Upper lobe of right lung (tissue), 1 donor: Measurements from ENCODE around the gene HASPIN. TPM values are rescaled to one million over a fixed set of nuclear protein-coding genes. Genes with fewer than 3 reads are reported as not detected.

Experiments used
- ATAC-seq: fragments of 200-7000 bp; cut with Tn5 transposase; one replicate; pipeline ENCODE4 v1.9.1; 2020; ENCODE audit warnings: mild to moderate bottlenecking, moderate library complexity
- DNase-seq: peaks from one replicate; pipeline ENCODE4 v3.0.0-alpha.2; 2020
- H3K27ac ChIP-seq: fragments of 200-600 bp; one replicate; pipeline ENCODE4 v1.8.0; 2022
- H3K27me3 ChIP-seq: fragments of 200-600 bp; one replicate; pipeline ENCODE4 v1.8.0; 2022; ENCODE audit warnings: mild to moderate bottlenecking
- H3K36me3 ChIP-seq: fragments of 200-600 bp; one replicate; pipeline ENCODE4 v1.8.0; 2022
- H3K4me1 ChIP-seq: fragments of 200-600 bp; one replicate; pipeline ENCODE4 v1.8.0; 2022
- H3K4me3 ChIP-seq: fragments of 200-600 bp; one replicate; pipeline ENCODE4 v1.8.0; 2022; ENCODE audit warnings: mild to moderate bottlenecking
- H3K9me3 ChIP-seq: fragments of 200-600 bp; one replicate; pipeline ENCODE4 v1.8.0; 2022
- intact Hi-C: fragments of 100-400 bp; cut with DNase I; formaldehyde crosslinking; loops from one replicate; pipeline ENCODE4 v1.11.0; 2022
- total RNA-seq: library from RNA; stranded (reverse); fragmentation: NEBNext Ultra II Directional; extraction: Animal tissue kit (Norgen Biotek cat#: 25700); gene quantifications from one replicate; pipeline ENCODE4 v1.2.1, GENCODE V29; 2021
- TF ChIP-seq, protein P1 (sequence below): fragments of 200-600 bp; IDR thresholded peaks from one replicate; pipeline ENCODE4 v1.8.0; 2022; ENCODE audit warnings: antibody characterized with exemption
- donor health status: DM: no; HTN: yes; CAD: no; lungs with severe emphysema.

HASPIN gene
- total RNA-seq, 1 donor from 2014 or later: 0.41 TPM

- ATAC-seq (no peak), DNase-seq (no peak)
- H3K4me3 ChIP-seq: no peak overlapping the region
- no peaks in the 10 kb centered on the region for H3K4me1 ChIP-seq
- TF ChIP-seq, protein P1, sequence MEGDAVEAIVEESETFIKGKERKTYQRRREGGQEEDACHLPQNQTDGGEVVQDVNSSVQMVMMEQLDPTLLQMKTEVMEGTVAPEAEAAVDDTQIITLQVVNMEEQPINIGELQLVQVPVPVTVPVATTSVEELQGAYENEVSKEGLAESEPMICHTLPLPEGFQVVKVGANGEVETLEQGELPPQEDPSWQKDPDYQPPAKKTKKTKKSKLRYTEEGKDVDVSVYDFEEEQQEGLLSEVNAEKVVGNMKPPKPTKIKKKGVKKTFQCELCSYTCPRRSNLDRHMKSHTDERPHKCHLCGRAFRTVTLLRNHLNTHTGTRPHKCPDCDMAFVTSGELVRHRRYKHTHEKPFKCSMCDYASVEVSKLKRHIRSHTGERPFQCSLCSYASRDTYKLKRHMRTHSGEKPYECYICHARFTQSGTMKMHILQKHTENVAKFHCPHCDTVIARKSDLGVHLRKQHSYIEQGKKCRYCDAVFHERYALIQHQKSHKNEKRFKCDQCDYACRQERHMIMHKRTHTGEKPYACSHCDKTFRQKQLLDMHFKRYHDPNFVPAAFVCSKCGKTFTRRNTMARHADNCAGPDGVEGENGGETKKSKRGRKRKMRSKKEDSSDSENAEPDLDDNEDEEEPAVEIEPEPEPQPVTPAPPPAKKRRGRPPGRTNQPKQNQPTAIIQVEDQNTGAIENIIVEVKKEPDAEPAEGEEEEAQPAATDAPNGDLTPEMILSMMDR: no peak
- no peaks in the 10 kb centered on the region for H3K27me3 ChIP-seq
- H3K9me3 ChIP-seq: no peaks in the 10 kb centered on the region
- intact Hi-C loops: no loop called here
- no peak overlapping the region for H3K27ac ChIP-seq
- no peaks in the 10 kb centered on the region for H3K36me3 ChIP-seq
These were observed 29.9 kb downstream of the HASPIN start for GRCh38 chr17:3753624-3754023.

DNA sequence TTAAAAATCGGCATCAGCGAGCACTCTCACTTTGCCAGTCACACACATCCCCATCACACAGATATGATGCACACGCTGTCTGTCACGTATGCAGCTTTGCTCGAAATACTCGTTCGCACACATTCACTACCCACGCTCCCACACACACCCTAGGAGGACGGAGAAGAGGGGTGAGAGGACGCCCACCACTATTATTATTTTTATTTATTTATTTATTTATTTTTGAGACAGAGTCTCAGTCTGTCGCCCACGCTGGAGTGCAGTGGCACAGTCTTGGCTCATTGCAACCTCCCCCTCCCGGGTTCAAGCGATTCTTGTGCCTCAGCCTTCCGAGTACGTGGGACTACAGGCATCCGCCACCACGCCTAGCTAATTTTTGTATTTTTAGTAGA lies 30.4 kb downstream of the HASPIN start:
- TF ChIP-seq, protein P1: no peak
- no peak overlapping the region for H3K4me3 ChIP-seq
- DNase-seq: no peak
- H3K27ac ChIP-seq: no peak overlapping the region
- intact Hi-C loops: no loop called here
- H3K9me3 ChIP-seq: no peaks in the 10 kb centered on the region
- no peak for ATAC-seq
- no peaks in the 10 kb centered on the region for H3K4me1 ChIP-seq
- no peaks in the 10 kb centered on the region for H3K27me3 ChIP-seq
- no peaks in the 10 kb centered on the region for H3K36me3 ChIP-seq

GRCh38 chr17:3754458-3755334 lies 31.0 kb downstream of the HASPIN start:
- ATAC-seq (peak; percentile 95), DNase-seq (peak; percentile 95)
- intact Hi-C loops: no loop called here
- no peaks in the 10 kb centered on the region for H3K9me3 ChIP-seq
- peak overlapping the region; percentile 59 for H3K27ac ChIP-seq
- H3K27me3 ChIP-seq: no peaks in the 10 kb centered on the region
- H3K4me3 ChIP-seq: peak overlapping the region; percentile 39
- TF ChIP-seq, protein P1: no peak
- no peaks in the 10 kb centered on the region for H3K36me3 ChIP-seq
- no peaks in the 10 kb centered on the region for H3K4me1 ChIP-seq

DNA sequence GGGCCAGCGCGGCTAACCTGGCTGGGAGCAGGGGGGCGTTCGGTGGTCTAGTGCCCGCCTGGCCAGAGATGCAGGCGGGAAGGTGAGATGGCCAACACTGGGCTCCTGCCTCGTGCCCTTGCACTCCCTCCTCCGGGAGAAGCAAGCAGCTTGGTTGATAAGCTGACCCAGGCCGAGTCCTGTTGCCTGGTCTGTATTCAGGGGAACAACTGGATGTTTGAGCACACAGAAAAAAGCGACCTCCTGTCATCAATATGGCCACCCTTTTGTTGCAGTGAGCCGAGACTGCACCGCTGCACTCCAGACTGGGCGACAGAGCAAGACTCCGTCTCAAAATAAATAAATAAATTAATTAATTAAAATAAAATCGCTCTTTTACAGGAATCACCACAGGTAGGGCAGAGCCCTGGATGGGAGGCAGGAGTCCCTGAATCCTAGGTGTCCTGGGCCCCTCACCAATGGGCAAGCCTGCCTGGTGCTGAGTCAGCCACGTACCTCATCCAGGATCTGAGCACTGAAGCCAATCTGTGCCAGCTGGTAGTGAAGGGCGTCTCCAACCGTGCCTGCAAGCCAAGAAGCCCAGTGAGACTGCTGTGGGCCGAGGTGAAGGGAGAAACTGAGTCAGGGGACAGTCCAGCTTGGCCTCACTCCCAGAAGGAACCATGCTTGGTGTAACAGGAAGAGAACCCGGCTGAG lies 31.8 kb downstream of the HASPIN start:
- H3K27me3 ChIP-seq: no peaks in the 10 kb centered on the region
- H3K27ac ChIP-seq: peak overlapping the region; percentile 59
- H3K9me3 ChIP-seq: no peaks in the 10 kb centered on the region
- TF ChIP-seq, protein P1: no peak
- DNase-seq (no peak), ATAC-seq (no peak)
- H3K36me3 ChIP-seq: no peaks in the 10 kb centered on the region
- H3K4me1 ChIP-seq: no peaks in the 10 kb centered on the region
- intact Hi-C loops: no loop called here
- H3K4me3 ChIP-seq: peak overlapping the region; percentile 39

DNA sequence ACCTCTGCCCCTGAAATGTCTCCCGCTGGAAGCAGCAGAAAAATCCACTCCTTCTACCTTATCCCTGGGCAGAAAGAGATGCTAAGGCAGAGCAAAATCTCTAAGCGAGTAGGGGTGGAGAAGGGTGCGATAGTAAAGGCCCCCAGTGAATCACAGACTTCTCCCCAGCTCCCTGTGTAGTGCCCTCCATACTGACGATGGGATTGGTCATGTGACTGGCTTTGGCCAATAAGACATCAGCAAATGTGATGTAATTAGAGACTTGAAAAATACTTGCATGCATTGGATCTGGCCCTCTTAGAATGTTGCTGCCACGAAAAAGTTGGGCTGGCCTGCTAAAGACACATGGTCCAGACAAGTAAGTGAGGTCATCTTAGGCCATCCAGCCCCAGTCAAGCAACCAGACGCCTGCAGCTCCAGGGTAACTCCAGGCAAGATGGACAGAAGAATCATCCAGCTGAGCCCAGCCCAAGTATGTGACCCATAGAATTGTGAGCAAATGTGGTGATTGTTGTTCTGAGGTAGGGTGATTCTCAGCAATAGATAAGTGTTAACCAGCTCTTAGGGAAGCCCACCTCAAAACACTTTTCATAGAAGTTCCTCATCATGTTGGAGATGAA lies 36.0 kb downstream of the HASPIN start:
- no peak for DNase-seq
- Histone ChIP-seq H3K4me1 (no peaks in the 10 kb centered on the region), H3K27me3 (no peaks in the 10 kb centered on the region), H3K9me3 (no peaks in the 10 kb centered on the region), H3K4me3 (no peak overlapping the region), H3K36me3 (no peaks in the 10 kb centered on the region), H3K27ac (no peak overlapping the region)
- no peak for ATAC-seq
- intact Hi-C loops: no loop called here
- TF ChIP-seq, protein P1: no peak
